Right ventricle myocardium superior (tissue), 1 donor: ENCODE measurements around the gene TEX19. TPM values are rescaled to one million over a fixed set of nuclear protein-coding genes. Genes with fewer than 3 reads are reported as not detected.
"Not testable (repeated sequence)": the region's sequence is repeated elsewhere in the genome, so short reads cannot be mapped to it uniquely, and the experiment has no call there.

Source experiments
- ATAC-seq: fragments of 200-7000 bp; cut with Tn5 transposase; one replicate; pipeline ENCODE4 v1.9.1; 2020; ENCODE audit warnings: mild to moderate bottlenecking; ENCODE audit not compliant: poor library complexity
- DNase-seq: peaks from one replicate; pipeline ENCODE4 v3.0.0-alpha.2; 2020
- intact Hi-C: fragments of 100-400 bp; cut with DNase I; formaldehyde crosslinking; loops from one replicate; pipeline ENCODE4 v1.11.2; 2022
- total RNA-seq: library from RNA; stranded (reverse); fragmentation: NEBNext Ultra II Directional; extraction: Animal tissue kit (Norgen Biotek cat#: 25700); gene quantifications from one replicate; pipeline ENCODE4 v1.2.1, GENCODE V29; 2021
- donor health status: DM: no; HTN: yes; CAD: no; lungs with severe emphysema.

TEX19 gene
- total RNA-seq, 1 donor from 2014 or later = not detected

- peak; percentile 20 for DNase-seq
- intact Hi-C loops = no loop called here
- ATAC-seq = no peak
Measured at GRCh38 chr17:82349287-82349701, 9.8 kb upstream of the TEX19 start.

GRCh38 chr17:82350182-82351030 lies 8.6 kb upstream of the TEX19 start:
- no peak for ATAC-seq
- DNase-seq = peak; percentile 49
- intact Hi-C loops = loop anchor here (5.0 to 10.0 kb wide), 2 partner anchors 202 to 424 kb away; no protein-coding TSS in a partner anchor

GRCh38 chr17:82351254-82351712 lies 7.8 kb upstream of the TEX19 start:
- peak; percentile 39 for DNase-seq
- intact Hi-C loops = loop anchor here (5.0 to 10.0 kb wide), 2 partner anchors 201 to 424 kb away; no protein-coding TSS in a partner anchor
- peak; percentile 35 for ATAC-seq

- ATAC-seq = peak; percentile 90
- intact Hi-C loops = loop anchor here (1.0 to 10.0 kb wide), 3 partner anchors 62 to 423 kb away; no protein-coding TSS in a partner anchor
- peak; percentile 89 for DNase-seq
Measured at GRCh38 chr17:82351713-82352488, 7.1 kb upstream of the TEX19 start.

GRCh38 chr17:82353484-82353883 lies 5.6 kb upstream of the TEX19 start:
- DNase-seq (no peak), ATAC-seq (no peak)
- intact Hi-C loops = loop anchor here (5.0 to 10.0 kb wide), 2 partner anchors 199 to 421 kb away; no protein-coding TSS in a partner anchor

- intact Hi-C loops = loop anchor here (5.0 to 10.0 kb wide), 2 partner anchors 197 to 420 kb away; no protein-coding TSS in a partner anchor
- DNase-seq = no peak
- no peak for ATAC-seq
Measured at GRCh38 chr17:82354804-82355308, 4.2 kb upstream of the TEX19 start.

- DNase-seq (no peak), ATAC-seq (no peak)
- intact Hi-C loops = loop anchor here (10.0 kb wide), 1 partner anchor 419 kb away; no protein-coding TSS in a partner anchor
Measured at GRCh38 chr17:82355770-82356427, 3.1 kb upstream of the TEX19 start.

GRCh38 chr17:82356845-82357355 lies 2.1 kb upstream of the TEX19 start:
- no peak for ATAC-seq
- intact Hi-C loops = loop anchor here (10.0 kb wide), 1 partner anchor 418 kb away; no protein-coding TSS in a partner anchor
- DNase-seq = no peak

- intact Hi-C loops = loop anchor here (10.0 kb wide), 1 partner anchor 417 kb away; no protein-coding TSS in a partner anchor
- DNase-seq (no peak), ATAC-seq (no peak)
Measured at GRCh38 chr17:82357394-82357793, 1.7 kb upstream of the TEX19 start.

GRCh38 chr17:82359451-82360074 lies 516 bp downstream of the TEX19 start:
- intact Hi-C loops = loop anchor here (10.0 kb wide), 1 partner anchor 415 kb away; no protein-coding TSS in a partner anchor
- not testable (repeated sequence) for ATAC-seq, DNase-seq

- DNase-seq = no peak
- intact Hi-C loops = no loop called here
- no peak for ATAC-seq
Measured at GRCh38 chr17:82361885-82362633, 3.0 kb downstream of the TEX19 start.

GRCh38 chr17:82365606-82366295 lies 6.7 kb downstream of the TEX19 start:
- DNase-seq = no peak
- intact Hi-C loops = no loop called here
- ATAC-seq = no peak

- DNase-seq (no peak), ATAC-seq (no peak)
- intact Hi-C loops = no loop called here
Measured at GRCh38 chr17:82366749-82367148, 7.7 kb downstream of the TEX19 start.

- ATAC-seq (no peak), DNase-seq (no peak)
- intact Hi-C loops = no loop called here
Measured at GRCh38 chr17:82367724-82368524, 8.9 kb downstream of the TEX19 start.

- ATAC-seq = no peak
- DNase-seq = no peak
- intact Hi-C loops = no loop called here
Measured at GRCh38 chr17:82369211-82369610, 10.2 kb downstream of the TEX19 start.
